ENCODE measurements around the gene PLBD2.

- TF ChIP-seq EP300 (IDR thresholded peaks at IDR 0.05; ENCODE audit: borderline replicate concordance in 1 of 2, control insufficient read depth in 1 of 2, low read depth in 2 of 2, low read length in 2 of 2): no peak
- TF ChIP-seq RCOR1 (conservative IDR thresholded peaks at IDR 0.05; ENCODE audit: low read depth, low read length): no peak
- TF ChIP-seq CTCF (IDR thresholded peaks at IDR 0.05 in 2 of 3, conservative IDR thresholded peaks at IDR 0.05 in 1 of 3; ENCODE audit: control insufficient read depth in 2 of 3, extremely low read depth in 1 of 3, insufficient read depth in 1 of 3, low read depth in 3 of 3, low read length in 3 of 3): no peak
- no peak for TF ChIP-seq FOS (IDR thresholded peaks at IDR 0.05; ENCODE audit: borderline replicate concordance, extremely low read depth, insufficient read length)
- TF ChIP-seq POLR2A (IDR thresholded peaks at IDR 0.05; ENCODE audit: low read depth, low read length): no peak
- no peak for TF ChIP-seq SIN3A (IDR thresholded peaks at IDR 0.05; ENCODE audit: low read depth, low read length)
- no peak for TF ChIP-seq EZH2 (IDR thresholded peaks at IDR 0.05; ENCODE audit: borderline replicate concordance, control insufficient read depth, low read depth, low read length)
- no peak for TF ChIP-seq TAF1 (IDR thresholded peaks at IDR 0.05; ENCODE audit: borderline replicate concordance, low read depth, low read length)
- no peak for TF ChIP-seq E2F4 (IDR thresholded peaks at IDR 0.05; ENCODE audit: low read depth, low read length)
- no peak for TF ChIP-seq IKZF1 (conservative IDR thresholded peaks at IDR 0.05)
- TF ChIP-seq SRF (IDR thresholded peaks at IDR 0.05; ENCODE audit: low read depth in 2 of 2, low read length in 2 of 2): no peak
- no peak for TF ChIP-seq HDGF (IDR thresholded peaks at IDR 0.05)
- TF ChIP-seq REST (IDR thresholded peaks at IDR 0.05; ENCODE audit: low read depth, low read length): no peak
- no peak for TF ChIP-seq E2F8 (IDR thresholded peaks at IDR 0.05; ENCODE audit: low read depth, partially characterized antibody)
Measured at GRCh38 chr12:113435367-113435766, 77.0 kb downstream of the PLBD2 start.

Data from GM12878 (cell line).